ENCODE results near the gene NR3C2.

GRCh38 chr4:148055844-148056243 is 386.4 kb downstream of the NR3C2 start:
- TF ChIP-seq CTCF (IDR thresholded peaks at IDR 0.05; ENCODE audit: low read length) (no peak), EZH2 (optimal IDR thresholded peaks at IDR 0.05; ENCODE audit: low read depth, low read length) (no peak), EZH2phosphoT487 (IDR thresholded peaks at IDR 0.05; ENCODE audit: low read length) (no peak)
